HG02610 (cell line): ENCODE data around the gene SMPD2.
"Not testable (repeated sequence)": the region's sequence is repeated elsewhere in the genome, so short reads cannot be mapped to it uniquely, and the experiment has no call there.

ENCODE experiments used
- ATAC-seq: cut with Tn5 transposase; IDR thresholded peaks from one replicate; pipeline ENCODE4 v1.9.1; 2021; ENCODE audit warnings: mild to moderate bottlenecking, moderate library complexity; ENCODE audit not compliant: unreplicated experiment

The SMPD2 gene

DNA sequence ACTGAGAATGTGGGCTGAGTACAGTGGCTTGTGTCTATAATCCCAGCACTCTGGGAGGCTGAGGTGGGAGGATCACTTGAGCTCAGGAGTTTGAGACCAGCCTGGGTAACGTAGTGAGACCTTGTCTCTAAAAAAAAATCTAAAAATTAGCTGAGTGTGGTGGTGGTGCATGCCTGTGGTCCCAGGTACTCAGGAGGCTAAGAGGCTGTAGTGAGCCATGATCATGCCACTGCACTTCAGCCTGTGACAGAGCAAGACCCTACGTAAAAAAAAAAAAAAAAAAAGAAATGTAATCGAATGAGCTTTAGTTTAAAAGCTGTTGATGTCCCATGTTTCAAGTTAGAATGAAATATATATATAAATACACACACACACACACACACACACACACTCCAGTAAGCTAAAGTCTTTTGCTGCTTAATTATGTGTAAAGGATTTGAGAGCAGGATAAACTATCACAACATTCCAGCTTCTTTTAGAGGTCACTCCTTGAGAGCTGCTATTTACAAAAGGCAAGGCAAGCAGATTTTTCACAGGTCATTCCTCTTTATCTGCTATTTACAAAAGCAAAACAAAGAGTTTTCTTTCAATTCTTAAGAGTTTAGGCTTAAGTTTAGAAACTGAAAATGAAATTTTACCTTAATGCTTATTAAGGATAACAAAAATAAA is 19.8 kb downstream of the SMPD2 start:
- ATAC-seq, result no peak

DNA sequence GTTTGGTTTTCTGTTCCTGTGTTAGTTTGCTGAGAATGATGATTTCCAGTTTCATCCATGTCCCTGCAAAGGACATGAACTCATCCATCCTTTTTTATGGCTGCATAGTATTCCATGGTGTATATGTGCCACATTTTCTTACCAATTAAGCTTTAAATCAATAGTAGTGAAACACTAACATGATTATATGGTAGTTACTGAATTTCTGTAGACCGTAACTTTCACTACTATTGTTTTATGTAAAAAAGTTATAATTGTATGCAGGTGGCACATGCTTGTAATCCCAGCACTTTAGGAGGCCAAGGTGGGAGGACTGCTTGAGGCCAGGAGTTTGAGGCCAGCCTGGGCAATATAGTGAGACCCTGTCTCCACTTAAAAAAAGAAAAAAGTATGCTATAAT is 20.7 kb downstream of the SMPD2 start:
- not testable (repeated sequence) for ATAC-seq

DNA sequence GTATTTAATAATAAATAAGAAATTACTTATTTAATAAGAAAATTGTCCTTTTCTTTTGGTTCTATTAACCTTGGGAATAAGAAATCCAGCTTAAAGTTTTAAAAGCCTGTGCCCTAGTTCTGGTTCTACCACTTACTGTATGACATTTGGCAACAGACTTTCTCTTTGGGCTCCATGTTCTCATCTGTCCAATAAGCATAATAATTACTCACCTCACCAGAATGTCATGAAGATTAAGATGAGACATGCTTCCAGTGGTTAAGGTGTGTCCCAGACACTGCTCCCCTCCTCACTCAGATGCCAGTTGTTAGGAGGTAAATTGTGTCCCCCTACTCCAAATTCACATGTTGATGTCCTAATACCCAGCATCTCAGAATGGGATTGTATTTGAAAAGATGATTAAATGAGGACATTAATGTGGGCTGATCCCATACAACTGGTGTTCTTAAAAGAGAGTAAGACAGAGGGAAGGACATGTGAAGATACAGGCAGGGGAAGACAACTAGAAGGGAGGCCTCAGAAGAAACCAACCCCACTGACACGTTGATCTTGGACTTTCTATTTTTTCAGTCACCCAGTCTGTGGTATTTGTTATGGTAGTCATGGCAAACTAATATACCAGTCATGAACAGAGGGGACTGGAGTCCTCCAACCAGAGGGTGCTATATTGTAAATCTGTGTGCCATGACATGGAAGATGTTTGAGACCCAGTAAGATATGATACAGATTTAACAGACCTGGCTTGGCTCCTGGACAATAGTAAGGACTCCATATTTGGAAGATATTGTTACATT is 21.4 kb downstream of the SMPD2 start:
- no peak for ATAC-seq

DNA sequence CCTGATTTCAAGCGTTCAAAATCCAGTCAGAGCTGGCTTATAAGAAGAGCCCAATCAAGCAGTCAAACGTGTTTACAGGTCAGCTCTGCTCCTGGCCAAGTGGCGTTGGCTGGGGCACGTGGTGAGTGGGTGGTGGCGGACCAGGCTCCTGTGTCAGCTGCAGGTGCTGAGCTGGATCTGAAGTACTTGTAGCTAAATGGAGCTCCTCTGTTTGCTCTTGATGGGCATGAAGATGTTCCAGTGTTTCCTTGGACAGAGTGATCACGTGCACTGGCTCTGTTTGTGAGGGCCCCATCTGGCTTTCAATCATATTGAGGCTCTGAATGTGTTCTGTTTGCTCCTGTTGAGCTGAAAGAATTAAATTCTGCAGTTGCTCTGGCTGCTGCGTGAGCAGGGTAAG is 25.2 kb downstream of the SMPD2 start:
- no peak for ATAC-seq

DNA sequence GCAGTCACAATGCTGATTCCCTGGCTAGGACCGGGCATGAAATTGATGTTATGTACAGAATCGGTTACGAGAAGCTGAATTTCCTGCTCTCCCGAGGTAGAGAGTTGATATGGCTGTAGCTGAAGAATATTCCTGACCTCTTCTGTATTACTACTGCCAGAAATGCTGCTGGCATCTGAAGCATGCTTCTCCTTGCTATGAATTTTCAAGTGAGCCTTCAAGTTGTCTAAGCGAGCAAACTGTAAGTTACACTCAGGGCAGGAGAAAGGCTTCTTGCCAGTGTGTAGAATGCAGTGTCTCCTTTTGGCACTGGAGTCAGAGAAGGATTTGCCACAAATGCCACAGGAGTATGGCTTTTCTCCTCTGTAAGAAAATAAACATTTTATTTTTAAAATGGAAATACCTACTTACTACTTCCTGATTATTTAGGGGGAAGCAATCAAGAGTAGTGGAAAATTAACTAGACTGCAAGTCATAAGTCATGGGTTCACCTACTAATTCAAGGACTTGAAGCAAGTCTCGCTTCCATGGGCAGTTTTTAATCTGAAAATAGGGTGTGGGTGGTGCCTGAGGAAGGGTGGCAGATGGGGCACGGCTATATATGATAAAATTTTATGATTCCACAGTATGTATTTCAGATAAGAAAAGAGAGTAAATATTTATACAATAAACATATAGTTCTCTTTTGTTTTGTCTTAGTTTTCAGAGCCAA is 25.8 kb downstream of the SMPD2 start:
- no peak for ATAC-seq

DNA sequence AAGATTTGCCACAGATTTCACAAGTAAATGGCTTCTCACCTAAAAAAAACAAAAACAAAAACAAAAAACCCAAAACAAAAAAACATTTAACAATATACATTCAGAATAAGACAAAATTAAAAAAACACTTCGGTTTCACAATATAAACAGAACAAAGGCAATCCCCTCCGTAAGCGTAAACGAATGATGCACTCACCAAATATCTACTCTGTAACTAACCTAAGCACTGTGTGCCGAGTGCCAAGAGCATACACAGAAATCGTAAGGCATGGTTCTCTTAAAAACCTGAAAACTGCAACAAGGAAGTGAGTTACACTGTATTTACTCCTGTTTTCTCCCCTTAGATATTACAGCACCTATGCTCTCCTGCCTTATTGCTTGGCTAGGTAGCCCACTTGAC is 27.2 kb downstream of the SMPD2 start:
- ATAC-seq, result no peak

DNA sequence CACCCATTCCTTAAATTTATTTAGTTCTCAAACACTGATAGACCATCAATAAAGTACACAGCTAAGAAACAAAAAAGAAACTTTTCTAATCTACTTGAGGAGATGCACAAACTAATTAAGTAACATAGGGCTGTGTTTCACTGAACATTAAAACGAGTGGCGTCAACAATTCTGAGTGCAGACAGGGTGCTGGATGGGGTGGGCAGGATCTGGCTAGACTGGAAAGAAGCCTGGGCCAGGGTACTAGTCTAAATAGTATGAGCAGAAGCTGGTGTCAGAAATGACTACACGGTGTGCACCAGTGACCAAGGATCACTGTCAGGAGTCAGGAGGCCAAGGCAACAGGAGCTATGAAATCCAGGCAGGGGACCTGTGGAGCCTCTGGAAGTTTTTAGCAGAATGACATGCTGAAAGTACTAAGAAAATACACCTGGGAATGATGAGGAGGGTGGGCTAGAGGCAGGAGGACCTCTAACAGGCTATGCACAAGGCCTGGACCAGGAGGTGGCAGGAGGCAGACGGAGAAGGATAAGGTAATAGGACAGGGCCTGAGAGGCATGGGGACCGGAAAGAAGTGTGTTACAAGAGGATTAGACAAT is 29.2 kb downstream of the SMPD2 start:
- ATAC-seq, result no peak

DNA sequence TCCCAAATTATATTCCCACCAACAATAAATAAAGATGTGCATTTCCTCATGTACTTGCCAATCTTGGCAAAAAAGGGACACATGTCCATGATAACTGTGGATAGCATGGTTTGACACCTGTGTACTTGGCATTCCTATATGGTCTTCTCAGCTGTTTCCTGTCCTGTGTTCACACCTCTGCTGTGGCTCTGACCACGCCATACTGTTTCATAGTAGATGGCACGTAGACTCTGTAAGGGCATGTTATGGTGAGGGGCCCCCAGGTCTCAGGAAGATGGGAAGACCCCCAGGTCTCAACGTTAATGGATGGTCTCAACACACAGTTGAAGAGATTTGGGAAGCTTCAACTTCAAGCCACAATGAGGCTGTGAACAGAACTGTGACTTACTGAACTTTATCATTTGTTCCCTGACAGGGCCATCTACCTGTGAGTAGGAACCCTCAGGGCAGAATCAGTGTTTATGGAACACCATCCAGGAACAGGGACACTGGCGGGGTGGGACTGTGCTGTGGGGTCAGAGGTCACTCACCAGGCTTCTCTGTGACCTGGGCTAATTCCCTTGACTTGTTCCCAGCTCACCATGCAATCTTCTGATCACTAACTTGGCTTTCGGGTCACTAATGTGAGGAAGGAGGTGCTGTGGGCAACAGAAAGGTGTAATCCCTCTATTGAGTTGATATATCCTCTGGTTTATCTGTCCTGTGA is 30.7 kb downstream of the SMPD2 start:
- no peak for ATAC-seq

DNA sequence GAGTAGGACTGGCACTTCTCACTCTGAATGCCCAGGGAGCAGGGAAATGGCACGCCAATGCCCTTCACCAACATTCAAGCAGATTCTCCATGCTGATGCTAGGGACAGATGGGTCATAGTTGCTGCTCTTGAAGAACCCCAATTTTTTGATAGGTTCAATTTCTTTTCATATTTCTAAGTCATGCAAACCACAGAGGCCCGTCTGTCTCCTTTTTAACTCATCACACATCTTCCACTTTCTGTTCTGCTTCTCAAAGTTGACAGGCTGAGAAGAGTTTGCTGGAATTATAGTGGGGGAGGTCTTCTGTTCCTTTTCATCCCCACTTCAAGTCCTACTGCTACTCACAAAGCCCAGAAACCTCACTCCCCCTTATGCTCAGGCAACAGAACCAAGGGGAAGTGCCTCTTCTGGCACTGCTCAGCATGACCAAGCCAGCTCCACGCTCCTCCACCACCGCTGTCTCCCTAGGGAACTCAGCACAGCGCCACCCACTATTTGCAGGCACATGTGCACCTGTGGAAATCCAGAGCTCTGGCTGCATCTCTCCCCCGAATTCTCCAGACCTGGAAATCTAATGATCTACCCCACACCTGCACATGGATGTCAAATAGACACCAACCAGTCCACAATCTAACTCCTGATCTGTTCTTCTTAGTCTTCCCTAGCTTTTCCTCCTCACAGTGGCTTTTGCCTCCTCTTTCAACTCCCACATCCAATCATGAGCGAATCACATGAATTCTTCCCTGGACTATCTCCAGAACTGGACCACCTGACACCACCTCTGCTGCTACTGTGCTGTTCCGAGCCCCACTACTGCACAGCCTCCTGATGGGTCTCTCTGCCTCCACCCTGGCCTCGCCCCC is 31.8 kb downstream of the SMPD2 start:
- peak; percentile 56 for ATAC-seq

DNA sequence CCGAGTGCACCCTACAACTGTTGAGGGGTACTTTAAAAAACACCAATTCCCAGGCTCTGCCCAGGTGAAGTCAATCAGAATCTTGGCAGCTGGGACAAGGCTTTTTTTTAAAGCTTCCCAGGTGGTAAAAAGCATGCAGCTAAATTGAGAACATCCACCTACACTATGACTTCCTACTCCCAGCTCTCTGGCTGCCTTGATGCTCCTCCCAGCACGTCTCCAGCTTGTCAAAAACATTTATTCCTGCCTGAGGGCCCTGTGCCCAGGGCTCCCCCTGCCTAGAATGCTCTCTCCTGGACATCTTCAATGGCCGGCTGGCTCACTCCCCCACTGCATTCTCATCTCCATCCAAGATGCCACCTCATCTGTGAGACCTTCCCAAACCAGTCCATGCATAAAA is 32.6 kb downstream of the SMPD2 start:
- no peak for ATAC-seq

DNA sequence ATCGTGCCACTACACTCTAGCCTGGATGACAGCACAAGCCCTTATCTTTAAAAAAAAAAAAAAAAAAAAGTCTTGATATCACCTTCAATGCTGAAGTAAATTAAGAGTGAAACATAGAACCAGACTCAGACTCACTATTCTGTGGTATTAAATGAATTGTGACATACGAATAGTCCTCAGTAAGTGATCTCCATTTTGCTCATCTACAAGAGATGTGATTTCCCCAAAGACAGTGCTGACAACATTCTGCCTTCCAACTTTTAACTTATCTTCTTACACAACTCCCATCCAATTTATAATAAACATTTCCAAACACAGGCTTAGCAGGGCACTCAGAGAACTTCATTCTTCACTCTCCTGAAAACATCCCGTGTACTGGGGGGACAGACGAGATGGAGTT is 34.5 kb downstream of the SMPD2 start:
- no peak for ATAC-seq

DNA sequence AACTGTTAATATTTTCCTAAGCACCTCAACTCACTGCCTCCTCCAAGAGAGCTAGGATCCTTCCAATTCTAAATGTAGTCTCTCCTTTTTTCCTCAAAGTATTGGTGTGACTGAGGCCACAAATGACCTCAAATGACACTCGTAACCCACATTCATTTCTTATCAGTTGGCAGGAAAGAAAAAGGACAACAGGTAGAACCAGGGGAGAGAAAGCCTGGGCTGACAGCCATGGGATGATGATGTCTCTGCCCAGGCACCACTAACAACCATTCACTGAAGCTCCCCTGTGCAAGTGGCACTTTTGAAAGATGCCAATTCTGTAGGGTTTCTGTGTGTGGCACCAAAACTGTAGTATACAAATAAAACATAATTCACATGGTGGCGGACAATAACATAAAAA is 35.1 kb downstream of the SMPD2 start:
- ATAC-seq, result no peak

DNA sequence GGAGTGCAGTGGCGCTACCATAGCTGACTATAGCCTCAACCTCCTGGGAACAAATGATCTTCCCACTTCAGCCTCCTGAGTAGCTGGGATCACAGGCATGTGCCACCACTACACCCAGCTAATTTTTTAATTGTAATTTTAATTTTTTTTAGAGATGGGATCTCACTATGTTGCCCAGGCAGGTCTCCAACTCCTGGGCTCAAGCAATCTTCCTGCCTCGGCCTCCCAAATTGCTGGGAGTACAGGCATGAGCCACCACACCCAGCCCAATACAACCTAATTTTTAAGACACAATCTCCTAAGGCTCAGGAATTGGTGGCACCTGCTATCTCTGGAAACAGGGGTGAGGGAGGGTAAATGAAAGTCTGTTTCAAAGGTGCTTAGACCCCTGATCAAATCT is 36.7 kb downstream of the SMPD2 start:
- no peak for ATAC-seq

DNA sequence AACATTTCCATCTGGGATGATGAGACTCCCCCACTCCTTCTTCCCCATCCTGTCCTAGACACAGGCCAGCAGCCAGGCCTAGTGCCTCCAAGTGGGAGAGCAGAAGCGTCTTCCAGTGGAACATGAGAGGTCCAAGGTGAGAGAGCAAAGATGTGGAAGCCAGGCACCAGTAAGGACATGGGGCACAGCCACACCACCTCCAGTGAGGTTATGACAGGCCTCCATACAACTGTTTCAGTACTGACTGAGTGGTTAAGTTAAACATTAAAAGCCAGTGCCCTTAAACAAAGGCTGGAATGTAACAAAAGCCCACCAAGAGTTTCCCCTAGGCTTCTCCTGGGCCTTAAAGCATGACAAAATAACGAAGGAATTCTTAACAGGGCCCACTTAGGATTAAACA is 37.2 kb downstream of the SMPD2 start:
- no peak for ATAC-seq

DNA sequence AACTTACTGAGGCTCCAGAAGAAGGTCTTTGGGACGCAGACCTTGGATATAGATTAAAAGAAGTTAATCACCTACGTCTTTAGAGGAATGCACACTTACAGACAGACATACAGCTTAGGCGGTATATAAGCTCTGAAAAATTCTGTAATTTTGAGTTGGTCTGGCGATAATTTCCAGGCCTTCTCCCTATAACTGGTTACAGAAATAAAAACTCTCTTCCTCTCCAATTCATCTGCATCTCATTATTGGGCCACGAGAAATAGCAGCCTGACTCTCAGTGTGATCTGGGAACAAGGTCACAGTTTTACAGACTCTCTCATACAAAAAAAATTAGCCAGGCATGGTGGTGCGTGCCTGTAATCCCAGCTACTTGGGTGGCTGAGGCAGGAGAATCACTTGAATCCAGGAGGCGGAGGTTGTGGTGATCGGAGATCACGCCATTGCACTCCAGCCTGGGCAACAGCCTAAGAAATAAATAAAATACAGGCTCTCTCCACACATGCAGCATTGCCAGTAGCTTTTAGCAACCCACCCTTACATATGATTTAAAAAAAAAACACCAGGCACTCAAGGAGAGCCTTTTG is 37.8 kb downstream of the SMPD2 start:
- ATAC-seq, result no peak

DNA sequence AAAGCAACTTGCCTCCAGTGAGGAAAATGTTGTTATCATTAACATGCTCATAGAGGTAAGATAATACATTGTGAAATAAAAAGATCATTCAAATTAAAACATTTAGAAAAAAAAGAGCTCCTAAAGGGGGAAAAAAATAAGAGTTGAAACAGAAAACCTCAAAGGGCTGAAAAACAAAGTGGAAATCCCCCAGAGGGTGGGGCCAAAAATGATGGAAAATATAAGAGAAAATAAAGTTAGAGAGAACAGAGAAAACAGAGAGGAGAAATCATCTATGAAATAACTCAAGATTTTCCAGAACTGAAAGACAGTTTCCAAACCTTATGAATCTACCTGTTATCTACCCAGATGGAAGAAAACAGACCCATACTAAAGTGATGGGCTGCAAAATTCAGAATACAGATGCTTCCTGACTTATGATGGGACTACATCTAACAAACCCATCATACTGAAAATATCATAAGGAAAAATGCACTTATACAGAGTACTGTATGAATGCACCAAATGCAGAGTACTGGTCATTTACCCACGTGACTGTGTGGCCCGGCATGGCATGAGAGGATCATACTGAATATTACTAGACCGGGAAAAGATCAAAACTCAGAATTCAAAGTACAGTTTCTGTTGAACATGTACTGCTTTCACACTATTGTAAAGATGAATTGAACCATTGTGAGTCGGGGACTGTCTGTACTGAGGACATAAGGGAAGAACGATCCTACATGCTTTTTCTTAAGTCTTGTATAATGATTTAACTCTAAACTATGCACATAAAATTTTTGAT is 38.5 kb downstream of the SMPD2 start:
- ATAC-seq, result no peak

DNA sequence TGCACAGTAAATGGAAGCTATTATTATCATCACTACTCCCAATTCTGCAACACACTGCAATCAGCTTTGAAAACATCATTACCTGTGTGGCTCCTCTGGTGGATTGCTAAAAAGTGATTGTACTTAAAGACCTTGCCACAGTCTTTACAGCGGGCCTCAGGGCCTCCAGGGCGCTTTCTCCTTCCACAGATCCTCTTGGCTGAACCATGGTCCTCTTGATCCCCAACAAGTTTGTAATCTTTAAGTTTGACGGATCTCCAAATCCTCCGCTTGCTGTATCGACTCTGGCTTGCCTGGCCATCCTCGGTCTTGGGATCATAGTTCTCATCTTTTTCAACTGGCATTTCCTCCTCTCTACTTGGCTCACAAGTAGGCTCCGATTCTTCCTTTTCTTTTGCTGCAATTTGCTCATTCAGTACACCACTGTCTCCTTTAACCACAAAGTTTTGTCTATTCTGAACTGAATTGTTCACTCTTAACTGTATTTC is 40.5 kb downstream of the SMPD2 start:
- no peak for ATAC-seq

DNA sequence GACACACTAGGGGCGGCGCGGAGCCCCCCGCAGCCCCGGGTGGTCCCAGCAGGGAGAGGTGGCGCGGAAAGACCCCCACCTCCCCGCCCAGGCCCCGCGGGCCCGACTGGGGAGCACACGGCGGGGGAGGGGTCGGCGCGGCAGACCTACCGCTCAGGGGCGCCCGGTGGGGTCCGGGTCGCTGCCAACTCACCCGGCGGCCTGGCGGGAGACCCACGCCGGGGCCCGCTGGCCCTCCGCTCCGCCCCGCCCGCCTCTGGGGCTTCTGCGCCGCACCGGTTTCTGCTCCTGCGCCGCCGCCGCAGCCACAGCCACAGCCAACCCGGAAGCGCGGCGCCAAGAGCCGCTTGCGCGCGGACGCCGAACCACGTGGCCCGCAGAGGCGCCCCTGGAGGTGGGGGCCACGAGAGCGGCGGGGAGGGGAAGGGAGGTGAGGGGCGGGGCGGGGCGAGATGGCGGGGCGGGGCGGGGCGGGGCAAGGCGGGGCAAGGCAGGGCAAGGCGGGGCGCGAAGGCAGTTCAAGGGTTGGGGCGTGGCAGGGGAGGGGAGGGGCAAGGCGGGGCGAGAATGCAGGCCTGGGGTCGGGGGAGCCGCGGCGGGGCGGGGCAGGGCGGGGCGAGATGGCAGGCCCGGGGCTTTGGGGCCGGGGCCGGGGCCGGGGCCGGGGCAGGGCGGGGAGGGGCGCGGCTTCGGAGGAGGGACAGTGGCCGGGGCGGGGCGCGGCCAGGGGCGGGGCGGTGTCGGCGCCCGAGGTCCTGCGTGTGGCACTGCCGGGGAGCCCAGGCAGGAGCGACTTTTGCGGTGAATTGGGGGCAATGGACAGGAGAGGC is 42.6 kb downstream of the SMPD2 start, which contains the start of gene ZBTB24:
ZBTB24 (minus strand) TSS at position 315 of the 830 bp plus-strand sequence. CDS start 1,193 bp downstream, outside the sequence.
- ATAC-seq, result peak; percentile 94
